Testis (tissue), 3 donors: ENCODE data around the gene KRTAP5-11. TPM values are rescaled to one million over a fixed set of nuclear protein-coding genes. Genes with fewer than 3 reads are reported as not detected.
"Not testable (repeated sequence)": the region's sequence is repeated elsewhere in the genome, so short reads cannot be mapped to it uniquely, and the experiment has no call there.

Source experiments
- DNase-seq: peaks from one replicate; pipeline ENCODE4 v3.0.0-alpha.2; 2019
- H3K27ac ChIP-seq, 2 donors: fragments of 200-600 bp; sonication (generic); one replicate each; pipeline ENCODE4 v1.5.1; 2019
- H3K27me3 ChIP-seq: fragments of 200-600 bp; sonication (generic); one replicate; pipeline ENCODE4 v1.5.1; 2019
- H3K36me3 ChIP-seq: fragments of 200-600 bp; sonication (generic); one replicate; pipeline ENCODE4 v1.5.1; 2017; ENCODE audit warnings: low read depth; ENCODE audit errors: missing control alignments
- H3K4me1 ChIP-seq: fragments of 200-600 bp; sonication (generic); one replicate; pipeline ENCODE4 v1.5.1; 2019
- H3K4me3 ChIP-seq, 2 donors: fragments of 200-600 bp; sonication (generic); one replicate each; pipeline ENCODE4 v1.5.1; 2017 to 2019
- H3K9me3 ChIP-seq: fragments of 200-600 bp; sonication (generic); one replicate; pipeline ENCODE4 v1.5.1; 2017
- POLR2A ChIP-seq: fragments of 450-650 bp; IDR thresholded peaks from one replicate; pipeline ENCODE4 v1.6.1; 2017; ENCODE audit warnings: antibody characterized with exemption, mild to moderate bottlenecking, moderate library complexity
- WGBS, 2 donors: methylation state at CpG; one replicate each; pipeline ENCODE4 v1.1.5; 2018; 5-methylcytosine and 5-hydroxymethylcytosine counted together
- intact Hi-C: fragments of 100-400 bp; cut with DNase I; formaldehyde crosslinking; loops from one replicate; pipeline ENCODE4 v1.15.1; 2023; ENCODE audit warnings: low total_unique reads
- polyA plus RNA-seq: library from polyadenylated mRNA; stranded (reverse); fragments of 350-450 nt; fragmentation: Illumina TruSeq; extraction: RNeasy Lipid Tissue Mini Kit (QIAGEN cat#74804); gene quantifications from one replicate; pipeline ENCODE4 v1.2.3, GENCODE V29; 2014; ENCODE audit warnings: low read depth, low replicate concordance; ENCODE audit not compliant: insufficient read depth
- total RNA-seq, 2 donors: library from RNA; depleted of rRNA; stranded (reverse); fragments of >200 nt; gene quantifications; one replicate each; pipeline ENCODE4 v1.2.3, GENCODE V29; 2016
- TF ChIP-seq, protein P1 (sequence below), 3 experiments: fragments of 450-650 bp in 2 of 3; fragments of 200-600 bp in 1 of 3; sonication (generic) in 1 of 3; IDR thresholded peaks; one replicate each; pipeline ENCODE4 v1.5.1; 2016 to 2019; ENCODE audit warnings: antibody characterized with exemption in 3 of 3, mild to moderate bottlenecking in 2 of 3, moderate library complexity in 1 of 3

KRTAP5-11 gene
- total and polyA plus RNA-seq, 3 donors from 2014 or later, result not detected

DNA sequence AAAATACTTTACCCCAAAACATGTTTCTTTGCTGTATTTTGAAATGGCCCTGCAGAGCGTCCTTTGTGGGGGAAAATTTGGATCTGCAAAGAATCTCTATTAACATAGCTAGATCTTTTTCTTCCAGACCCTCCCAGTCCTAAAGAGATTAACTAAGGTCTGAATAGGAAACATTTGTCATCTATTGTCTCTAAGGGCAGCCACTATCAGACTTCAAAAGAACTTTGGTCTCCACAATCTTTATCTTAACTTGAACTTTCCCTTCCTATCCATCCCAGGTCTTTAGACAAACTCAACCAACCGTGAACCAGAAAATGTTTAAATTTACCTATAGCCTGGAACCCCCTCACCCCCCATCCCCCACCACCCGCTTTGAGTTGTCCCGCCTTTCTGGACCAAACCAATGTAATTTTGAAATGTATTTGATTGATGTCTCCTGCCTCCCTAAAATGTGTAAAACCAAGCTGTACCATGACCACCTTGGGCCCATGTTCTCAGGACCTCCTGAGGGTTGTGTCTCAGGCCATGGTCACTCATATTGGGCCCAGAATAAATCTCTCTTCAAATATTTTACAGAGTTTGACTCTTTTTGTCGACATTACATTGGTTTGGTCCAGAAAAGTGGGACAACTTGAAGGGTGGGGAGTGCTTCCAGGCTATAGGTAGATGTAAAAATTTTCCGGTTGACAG lies 38.0 kb downstream of the KRTAP5-11 start:
- intact Hi-C loops, result no loop called here
- Histone ChIP-seq H3K9me3 (no peaks in the 10 kb centered on the region), H3K4me3 (no peak overlapping the region), H3K36me3 (no peaks in the 10 kb centered on the region), H3K27ac (no peak overlapping the region), H3K4me1 (peaks cover under 1% of the 10 kb centered on the region), H3K27me3 (no peaks in the 10 kb centered on the region)
- no peak for TF ChIP-seq POLR2A
- TF ChIP-seq, protein P1, sequence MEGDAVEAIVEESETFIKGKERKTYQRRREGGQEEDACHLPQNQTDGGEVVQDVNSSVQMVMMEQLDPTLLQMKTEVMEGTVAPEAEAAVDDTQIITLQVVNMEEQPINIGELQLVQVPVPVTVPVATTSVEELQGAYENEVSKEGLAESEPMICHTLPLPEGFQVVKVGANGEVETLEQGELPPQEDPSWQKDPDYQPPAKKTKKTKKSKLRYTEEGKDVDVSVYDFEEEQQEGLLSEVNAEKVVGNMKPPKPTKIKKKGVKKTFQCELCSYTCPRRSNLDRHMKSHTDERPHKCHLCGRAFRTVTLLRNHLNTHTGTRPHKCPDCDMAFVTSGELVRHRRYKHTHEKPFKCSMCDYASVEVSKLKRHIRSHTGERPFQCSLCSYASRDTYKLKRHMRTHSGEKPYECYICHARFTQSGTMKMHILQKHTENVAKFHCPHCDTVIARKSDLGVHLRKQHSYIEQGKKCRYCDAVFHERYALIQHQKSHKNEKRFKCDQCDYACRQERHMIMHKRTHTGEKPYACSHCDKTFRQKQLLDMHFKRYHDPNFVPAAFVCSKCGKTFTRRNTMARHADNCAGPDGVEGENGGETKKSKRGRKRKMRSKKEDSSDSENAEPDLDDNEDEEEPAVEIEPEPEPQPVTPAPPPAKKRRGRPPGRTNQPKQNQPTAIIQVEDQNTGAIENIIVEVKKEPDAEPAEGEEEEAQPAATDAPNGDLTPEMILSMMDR (IDR thresholded peaks at IDR 0.05), result no peak
- DNase-seq, result no peak
- WGBS, 2 donors, result 89% methylated on average over 6 of the region's 6 CpGs

DNA sequence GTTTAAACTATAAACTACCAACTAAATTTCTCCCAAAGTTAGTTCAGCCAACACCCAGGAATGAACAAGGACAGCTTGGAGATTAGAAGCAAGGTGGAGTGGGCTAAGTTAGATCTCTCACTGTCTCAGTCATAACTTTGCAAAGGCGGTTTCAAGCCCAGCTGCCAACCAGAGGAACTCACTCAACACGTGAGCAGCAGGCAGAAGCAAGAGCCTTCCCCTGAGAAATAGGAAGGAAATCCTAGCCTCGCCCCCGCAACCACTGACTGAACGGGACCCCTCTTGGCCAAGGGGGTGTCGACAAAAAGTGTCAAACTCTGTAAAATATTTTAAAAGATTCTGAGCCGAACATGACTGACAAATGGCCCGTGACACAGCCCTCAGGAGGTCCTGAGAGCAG lies 38.8 kb downstream of the KRTAP5-11 start:
- H3K36me3 ChIP-seq, result no peaks in the 10 kb centered on the region
- intact Hi-C loops, result no loop called here
- no peak overlapping the region for H3K4me3 ChIP-seq
- 67 to 75% methylated on average over 8 of the region's 8 CpGs for WGBS, 2 donors
- no peaks in the 10 kb centered on the region for H3K9me3 ChIP-seq
- no peaks in the 10 kb centered on the region for H3K27me3 ChIP-seq
- TF ChIP-seq POLR2A, result no peak
- TF ChIP-seq, protein P1 (IDR thresholded peaks at IDR 0.05), result no peak
- no peak for DNase-seq
- H3K4me1 ChIP-seq, result peaks cover 3% of the 10 kb centered on the region
- H3K27ac ChIP-seq, result no peak overlapping the region

DNA sequence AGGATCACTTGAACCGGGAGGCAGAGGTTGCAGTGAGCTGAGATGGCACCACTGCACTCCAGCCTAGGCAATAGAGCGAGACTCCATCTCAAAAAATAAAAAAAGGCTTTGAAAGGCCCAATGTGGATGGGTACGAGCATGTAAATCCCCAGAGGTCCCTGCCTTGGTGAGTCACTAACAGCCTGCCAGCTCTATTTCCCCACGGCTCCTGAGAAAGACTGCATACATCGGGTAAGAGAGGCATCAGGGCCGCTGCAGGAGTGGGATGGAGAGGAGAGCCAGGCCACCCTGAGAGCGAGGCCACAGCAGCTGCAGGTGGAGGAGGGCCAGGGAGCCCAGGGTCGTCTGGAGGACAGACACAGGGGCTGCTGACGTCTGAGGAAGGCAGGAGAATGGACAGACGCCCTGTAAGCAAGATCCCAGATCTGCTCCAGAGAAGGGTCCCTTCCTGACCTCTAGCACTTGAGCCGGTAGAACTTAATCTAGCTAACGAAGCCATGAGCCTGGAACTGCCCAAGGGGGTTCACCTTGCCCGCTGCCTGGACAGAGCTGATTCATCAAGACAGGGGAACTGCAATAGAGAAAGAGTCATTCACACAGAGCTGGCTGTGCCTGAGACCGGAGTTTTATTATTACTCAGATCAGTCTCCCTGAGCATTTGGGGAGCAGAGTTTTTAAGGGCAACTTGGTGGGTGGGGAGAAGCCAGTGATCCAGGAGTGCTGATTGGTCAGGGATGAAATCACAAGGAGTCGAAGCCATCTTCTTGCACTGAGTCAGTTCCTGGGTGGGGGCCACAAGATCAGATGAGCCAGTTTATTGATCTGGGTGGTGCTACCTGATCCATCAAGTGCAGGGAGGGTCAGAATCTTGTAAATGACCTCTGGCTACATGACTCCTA lies 39.5 kb downstream of the KRTAP5-11 start:
- intact Hi-C loops, result no loop called here
- peaks cover 3% of the 10 kb centered on the region for H3K4me1 ChIP-seq
- no peak for TF ChIP-seq POLR2A
- TF ChIP-seq, protein P1 (IDR thresholded peaks at IDR 0.05), result no peak
- H3K4me3 ChIP-seq, result no peak overlapping the region
- H3K36me3 ChIP-seq, result no peaks in the 10 kb centered on the region
- DNase-seq, result no peak
- no peaks in the 10 kb centered on the region for H3K27me3 ChIP-seq
- 76 to 83% methylated on average over 13 to 15 of the region's 15 CpGs for WGBS, 2 donors
- no peaks in the 10 kb centered on the region for H3K9me3 ChIP-seq
- no peak overlapping the region for H3K27ac ChIP-seq

DNA sequence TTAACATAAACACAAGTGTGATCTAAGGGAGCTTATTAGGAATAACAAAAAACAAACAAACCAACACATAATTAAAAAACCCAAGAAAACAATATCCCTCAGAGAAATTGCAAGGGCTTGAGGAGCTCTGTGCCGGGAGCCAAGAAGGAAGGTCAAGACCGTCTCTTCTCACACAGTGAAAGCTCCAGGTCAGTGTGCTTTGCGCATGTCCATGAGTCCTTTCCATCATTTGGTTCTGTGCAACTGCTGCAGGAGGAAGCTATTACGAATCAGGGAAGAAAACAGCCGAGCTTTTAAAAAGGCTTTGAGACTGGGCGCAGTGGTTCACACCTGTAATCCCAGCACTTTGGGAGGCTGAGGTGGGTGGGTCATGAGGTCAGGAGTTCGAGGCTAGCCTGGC lies 40.3 kb downstream of the KRTAP5-11 start:
- Histone ChIP-seq H3K36me3 (no peaks in the 10 kb centered on the region), H3K27ac (no peak overlapping the region), H3K27me3 (no peaks in the 10 kb centered on the region), H3K4me3 (no peak overlapping the region), H3K9me3 (no peaks in the 10 kb centered on the region), H3K4me1 (peaks cover 3% of the 10 kb centered on the region)
- DNase-seq, result no peak
- intact Hi-C loops, result no loop called here
- WGBS, 2 donors, result 71 to 82% methylated on average over 7 of the region's 7 CpGs
- TF ChIP-seq, protein P1 (IDR thresholded peaks at IDR 0.05), result no peak
- no peak for TF ChIP-seq POLR2A

DNA sequence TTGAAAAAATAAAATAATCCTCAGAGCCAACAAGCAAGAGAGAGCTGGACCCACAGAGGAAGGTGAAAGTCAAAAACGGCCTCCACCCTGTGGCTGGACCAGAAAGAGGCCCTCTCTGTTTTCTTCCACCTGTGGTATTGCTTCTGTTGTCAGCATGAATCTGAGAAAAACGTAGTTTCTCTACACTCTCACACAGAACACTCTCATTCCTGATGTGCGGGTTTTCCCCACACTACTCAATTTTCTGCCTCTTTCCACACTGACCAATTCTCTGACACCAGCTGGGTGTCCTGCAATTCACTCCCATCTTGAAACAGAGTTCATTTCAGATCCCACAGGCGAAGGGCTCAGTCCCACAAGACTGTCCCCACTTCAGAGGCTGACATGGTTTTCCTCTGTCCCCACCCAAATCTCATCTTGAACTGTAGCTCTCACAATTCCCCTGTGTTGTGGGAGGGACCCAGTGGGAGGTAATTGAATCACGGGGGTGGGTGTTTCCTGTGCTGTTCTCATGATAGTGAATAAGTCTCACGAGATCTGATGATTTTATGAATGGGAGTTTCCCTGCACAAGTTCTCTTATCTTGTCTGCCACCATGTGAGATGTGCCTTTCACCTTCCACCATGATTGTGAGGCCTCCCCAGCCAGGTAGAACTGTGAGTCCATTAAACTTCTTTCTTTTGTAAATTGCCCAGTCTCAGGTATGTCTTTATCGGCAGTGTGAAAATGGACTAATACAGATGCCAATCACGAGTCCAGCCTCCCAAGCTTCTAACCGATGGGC lies 42.0 kb downstream of the KRTAP5-11 start:
- H3K4me3 ChIP-seq, H3K9me3 ChIP-seq, DNase-seq, H3K27ac ChIP-seq, H3K4me1 ChIP-seq, H3K36me3 ChIP-seq, H3K27me3 ChIP-seq, intact Hi-C loops: not testable (repeated sequence)
- WGBS, 2 donors, result 86 to 89% methylated on average over 9 of the region's 9 CpGs

DNA sequence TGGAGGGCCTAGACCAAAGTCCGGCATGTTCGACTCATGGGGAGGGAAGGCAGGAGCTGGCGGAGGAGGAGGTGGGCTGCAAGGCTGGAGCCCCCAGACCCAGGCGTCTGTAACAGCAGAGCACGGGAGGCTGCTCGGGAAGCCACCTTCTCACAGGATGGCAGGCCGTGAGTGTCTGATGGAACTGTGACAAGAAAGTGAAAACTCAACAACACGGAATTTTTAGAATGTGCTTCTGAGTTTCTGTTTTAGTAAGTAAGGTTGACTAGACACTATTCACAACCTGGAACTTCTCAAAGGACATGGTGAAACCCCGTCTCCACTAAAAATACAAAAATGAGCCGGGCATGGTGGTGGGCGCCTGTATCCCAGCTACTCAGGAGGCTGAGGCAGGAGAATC lies 42.7 kb downstream of the KRTAP5-11 start:
- H3K4me1 ChIP-seq, H3K27me3 ChIP-seq, H3K36me3 ChIP-seq, DNase-seq, H3K9me3 ChIP-seq, intact Hi-C loops, H3K4me3 ChIP-seq: not testable (repeated sequence)
- 89 to 90% methylated on average over 8 to 11 of the region's 11 CpGs for WGBS, 2 donors
- peak overlapping the region; percentile 45 to 55 for H3K27ac ChIP-seq
